Smooth muscle cell (in vitro differentiated cells): ENCODE measurements around the gene FAM72D. TPM values are rescaled to one million over a fixed set of nuclear protein-coding genes. Genes with fewer than 3 reads are reported as not detected.
"Not testable (repeated sequence)": the region's sequence is repeated elsewhere in the genome, so short reads cannot be mapped to it uniquely, and the experiment has no call there.

Source experiments
- DNase-seq: peaks from one replicate; lab custom pipeline; 2025; ENCODE audit not compliant: unreplicated experiment; lab: John Stamatoyannopoulos, UW
- H2AFZ ChIP-seq: fragments of 200-600 bp; sonication (generic); 2 replicates; pipeline ENCODE4 v1.6.0; 2016; ENCODE audit warnings: antibody characterized with exemption, low read depth, mild to moderate bottlenecking
- H3F3A ChIP-seq: fragments of 200-600 bp; sonication (generic); 2 replicates; pipeline ENCODE4 v1.6.0; 2017; ENCODE audit warnings: antibody characterized with exemption, low read depth
- H3K27ac ChIP-seq: fragments of 200-600 bp; sonication (generic); 2 replicates; pipeline ENCODE4 v1.5.1; 2016; ENCODE audit warnings: low read depth, mild to moderate bottlenecking
- H3K27me3 ChIP-seq: fragments of 200-600 bp; sonication (generic); 2 replicates; pipeline ENCODE4 v1.6.1; 2016; ENCODE audit warnings: low read depth, mild to moderate bottlenecking
- H3K36me3 ChIP-seq: fragments of 200-600 bp; sonication (generic); 2 replicates; pipeline ENCODE4 v1.5.1; 2016; ENCODE audit warnings: low read depth
- H3K4me1 ChIP-seq: fragments of 200-600 bp; sonication (generic); 2 replicates; pipeline ENCODE4 v1.5.1; 2016; ENCODE audit warnings: low read depth
- H3K4me2 ChIP-seq: fragments of 200-600 bp; sonication (generic); 2 replicates; pipeline ENCODE4 v1.6.0; 2016; ENCODE audit warnings: mild to moderate bottlenecking
- H3K4me3 ChIP-seq: fragments of 200-600 bp; sonication (generic); 2 replicates; pipeline ENCODE4 v1.5.1; 2016; ENCODE audit warnings: mild to moderate bottlenecking
- H3K79me2 ChIP-seq: fragments of 200-600 bp; sonication (generic); 2 replicates; pipeline ENCODE4 v1.6.0; 2016; ENCODE audit warnings: low read depth, mild to moderate bottlenecking
- H3K9ac ChIP-seq: fragments of 200-600 bp; sonication (generic); 2 replicates; pipeline ENCODE4 v1.6.0; 2016; ENCODE audit warnings: low read depth
- H3K9me3 ChIP-seq: fragments of 200-600 bp; sonication (generic); replicated peaks from 2 replicates; pipeline ENCODE4 v1.5.1; 2016; ENCODE audit warnings: low read depth
- H4K20me1 ChIP-seq: fragments of 200-600 bp; sonication (generic); 2 replicates; pipeline ENCODE4 v1.6.0; 2016; ENCODE audit warnings: low read depth
- WGBS: methylation state at CpG from one replicate; pipeline ENCODE4 v1.1.7; 2016; ENCODE audit warnings: low lambda C conversion rate; 5-methylcytosine and 5-hydroxymethylcytosine counted together
- polyA plus RNA-seq: library from polyadenylated mRNA; unstranded; fragments of >200 nt; fragmentation: Nextera tagmentation; extraction: Ambion mirVana; gene quantifications from 2 replicates; pipeline ENCODE4 v1.2.1, GENCODE V29; 2016
- total RNA-seq: library from RNA; depleted of rRNA; stranded (reverse); fragments of >200 nt; gene quantifications from 2 replicates; pipeline ENCODE4 v1.2.3, GENCODE V29; 2014

FAM72D gene
- total and polyA plus RNA-seq, 2 experiments from 2014 or later: 0.26 to 0.54 TPM

GRCh38 chr1:145063941-145064648 is 31.7 kb upstream of the FAM72D start:
- H3K36me3 ChIP-seq, H3K4me3 ChIP-seq, H4K20me1 ChIP-seq: not testable (repeated sequence)

DNA sequence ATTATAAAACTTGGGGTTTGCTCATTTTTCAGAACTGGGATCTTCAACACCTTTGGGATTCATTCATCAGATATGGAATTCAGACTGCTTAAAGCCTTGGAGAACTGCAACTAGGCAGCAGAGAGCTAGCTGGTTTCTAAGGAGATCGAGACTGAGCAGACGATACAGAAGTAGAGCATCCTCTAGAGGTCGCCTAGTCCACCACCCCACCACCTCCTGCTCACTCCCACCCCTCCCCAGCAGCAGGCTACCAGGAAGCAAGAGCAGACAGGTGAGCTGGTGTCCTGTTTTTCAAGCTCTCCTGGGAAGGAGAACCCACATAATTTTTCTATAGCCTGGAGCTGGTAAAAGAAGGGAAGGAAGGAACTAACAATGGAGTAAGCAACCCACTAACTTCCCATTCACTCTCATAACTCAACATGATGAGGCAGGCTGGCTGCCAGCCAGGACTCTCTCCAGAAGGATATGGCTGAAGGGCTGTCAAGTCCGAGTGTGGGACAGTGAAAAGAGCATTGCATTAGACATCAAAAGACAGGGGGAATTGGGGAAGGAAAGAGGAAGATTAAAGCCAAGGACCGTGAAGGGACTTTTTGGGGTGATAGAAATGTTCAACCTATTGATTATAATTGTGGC is 30.5 kb upstream of the FAM72D start:
- not testable (repeated sequence) for H3K4me3 ChIP-seq, H3K9ac ChIP-seq, H3K36me3 ChIP-seq, H3K79me2 ChIP-seq, H4K20me1 ChIP-seq, H2AFZ ChIP-seq, H3K27me3 ChIP-seq, H3K4me1 ChIP-seq, H3K27ac ChIP-seq, H3F3A ChIP-seq, H3K4me2 ChIP-seq, H3K9me3 ChIP-seq, DNase-seq
- no CpG with 5 or more reads among the region's 5 CpGs for WGBS

More at GRCh38 chr1:145063941-145064648, 31.7 kb upstream of the FAM72D start:
- H3K27ac ChIP-seq, DNase-seq, H3F3A ChIP-seq, H3K27me3 ChIP-seq, H3K79me2 ChIP-seq, H3K4me2 ChIP-seq, H2AFZ ChIP-seq, H3K9ac ChIP-seq, H3K9me3 ChIP-seq, H3K4me1 ChIP-seq: not testable (repeated sequence)
- no CpG with 5 or more reads among the region's 2 CpGs for WGBS

DNA sequence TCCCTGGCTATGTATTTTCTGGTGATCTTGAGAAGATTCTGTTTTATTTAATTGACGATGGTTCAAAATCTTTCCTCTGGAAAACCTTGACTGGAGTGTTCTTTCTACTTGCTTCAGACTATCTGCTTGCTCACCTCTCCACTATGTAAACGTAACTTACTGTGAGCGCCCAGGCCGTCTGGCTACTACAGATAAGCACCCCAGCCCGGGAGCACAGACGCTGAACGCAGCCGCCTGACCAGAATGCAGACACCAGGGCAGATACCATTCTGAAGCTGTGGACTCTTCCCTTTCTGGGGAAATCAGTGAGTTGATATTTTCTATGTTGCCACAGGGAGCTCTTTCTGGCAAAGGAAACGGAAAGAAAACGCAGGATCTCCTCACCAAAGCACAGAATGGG is 29.3 kb upstream of the FAM72D start:
- H3K27ac ChIP-seq, H3K27me3 ChIP-seq, H2AFZ ChIP-seq, H3K9ac ChIP-seq, DNase-seq, H3K79me2 ChIP-seq, H3K4me1 ChIP-seq, H3K9me3 ChIP-seq, H3K4me3 ChIP-seq, H4K20me1 ChIP-seq, H3K36me3 ChIP-seq, H3F3A ChIP-seq, H3K4me2 ChIP-seq: not testable (repeated sequence)
- no CpG with 5 or more reads among the region's 10 CpGs for WGBS

DNA sequence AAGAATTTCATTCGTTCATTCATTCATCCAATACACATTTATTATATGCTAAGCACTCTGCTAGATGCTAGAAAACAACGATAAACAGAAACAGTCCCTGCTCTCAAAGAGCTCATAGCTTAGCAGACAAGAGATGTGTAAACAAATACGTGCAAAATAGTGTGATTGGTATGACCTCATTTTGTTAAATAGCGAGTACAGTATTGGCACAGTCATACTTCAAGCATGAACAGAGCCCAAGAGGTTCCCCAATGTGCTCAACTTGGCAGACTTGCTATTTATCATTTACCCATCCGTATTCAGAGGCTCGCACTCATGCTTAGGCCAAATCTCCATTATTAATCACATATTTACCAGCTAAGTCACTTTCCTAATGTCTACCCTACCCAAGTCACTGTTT is 24.2 kb upstream of the FAM72D start:
- H4K20me1 ChIP-seq, H3K27me3 ChIP-seq, H3K36me3 ChIP-seq, H3K79me2 ChIP-seq, H3K9me3 ChIP-seq, H3K9ac ChIP-seq, H3K4me2 ChIP-seq, H2AFZ ChIP-seq, H3K4me3 ChIP-seq, DNase-seq, H3K4me1 ChIP-seq, H3F3A ChIP-seq, H3K27ac ChIP-seq: not testable (repeated sequence)
- WGBS: 88% methylated on average over 1 of the region's 6 CpGs

DNA sequence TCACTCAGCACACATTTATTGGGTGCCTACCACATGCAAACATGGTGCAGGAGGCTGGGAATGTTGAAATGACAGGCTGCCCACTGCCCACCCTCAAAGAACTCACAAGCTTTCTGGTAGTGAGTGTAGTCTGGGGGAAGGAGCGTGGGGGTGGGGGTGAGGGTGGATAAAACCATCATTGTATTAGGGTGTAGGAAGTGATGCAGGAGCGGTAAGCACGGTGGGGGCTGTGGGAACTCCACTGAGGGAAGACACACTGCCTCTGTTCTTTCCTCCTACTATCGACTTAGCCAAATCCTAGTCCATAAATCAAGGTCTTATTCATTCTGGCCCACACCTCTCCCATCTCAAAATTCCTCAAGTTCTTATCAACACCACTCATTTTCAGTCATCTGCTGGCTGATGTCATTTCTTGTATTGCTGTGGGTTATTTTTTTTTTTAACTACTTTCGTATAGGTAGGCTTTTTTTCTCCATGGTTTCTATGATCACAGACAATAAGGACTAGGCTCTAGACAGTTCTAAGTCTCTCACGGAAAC is 21.7 kb upstream of the FAM72D start:
- not testable (repeated sequence) for H3K36me3 ChIP-seq, H3K4me3 ChIP-seq, H3K4me1 ChIP-seq, H3K9me3 ChIP-seq, H3K27ac ChIP-seq, H3K27me3 ChIP-seq, H3K79me2 ChIP-seq, H3K4me2 ChIP-seq, H4K20me1 ChIP-seq, H3K9ac ChIP-seq, H3F3A ChIP-seq, H2AFZ ChIP-seq, DNase-seq
- WGBS: 3% methylated on average over 3 of the region's 6 CpGs

DNA sequence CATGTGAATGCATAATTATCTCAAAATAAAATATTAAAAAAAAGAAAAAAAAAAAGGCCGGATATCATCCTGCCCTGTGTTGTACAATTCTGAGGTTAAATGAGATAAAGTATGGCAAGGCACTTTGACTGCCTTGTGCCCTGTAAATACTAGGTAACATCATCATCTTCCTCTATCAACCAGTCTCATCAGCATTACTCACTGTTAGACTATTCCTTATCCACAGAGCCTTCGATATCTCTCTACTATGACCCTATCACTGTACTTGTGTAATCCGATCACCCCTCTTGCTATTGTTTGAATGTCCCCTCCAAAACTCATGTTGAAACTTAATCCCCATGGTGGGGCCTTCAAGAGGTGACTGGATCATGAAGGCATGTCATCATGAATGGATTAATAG is 18.9 kb upstream of the FAM72D start:
- DNase-seq: not testable (repeated sequence)

GRCh38 chr1:145077872-145078786 is 17.6 kb upstream of the FAM72D start:
- not testable (repeated sequence) for H3K4me1 ChIP-seq, H3K27ac ChIP-seq, H3K36me3 ChIP-seq, H4K20me1 ChIP-seq, H3K9me3 ChIP-seq, H3K4me2 ChIP-seq, H2AFZ ChIP-seq, H3K4me3 ChIP-seq, H3K9ac ChIP-seq, DNase-seq, H3F3A ChIP-seq, H3K27me3 ChIP-seq, H3K79me2 ChIP-seq
- WGBS: no CpG with 5 or more reads among the region's 11 CpGs

More for the DNA sequence above, 18.9 kb upstream of the FAM72D start:
- not testable (repeated sequence) for H3K9me3 ChIP-seq, H3K4me2 ChIP-seq, H3K9ac ChIP-seq, H3K27me3 ChIP-seq, H2AFZ ChIP-seq, H3K79me2 ChIP-seq, H3K4me3 ChIP-seq, H3K36me3 ChIP-seq, H3K4me1 ChIP-seq, H3F3A ChIP-seq, H4K20me1 ChIP-seq, H3K27ac ChIP-seq
- no CpG with 5 or more reads among the region's 3 CpGs for WGBS

GRCh38 chr1:145078787-145079370 is 16.9 kb upstream of the FAM72D start:
- not testable (repeated sequence) for H3K36me3 ChIP-seq, H3K27ac ChIP-seq, H3F3A ChIP-seq, DNase-seq, H4K20me1 ChIP-seq, H3K79me2 ChIP-seq, H3K27me3 ChIP-seq, H3K9me3 ChIP-seq, H2AFZ ChIP-seq, H3K4me2 ChIP-seq, H3K4me1 ChIP-seq, H3K4me3 ChIP-seq, H3K9ac ChIP-seq
- no CpG with 5 or more reads among the region's 5 CpGs for WGBS
